HG03558 (cell line): Measurements from ENCODE around the gene CTPS1.

Source experiments
- ATAC-seq: cut with Tn5 transposase; IDR thresholded peaks from one replicate; pipeline ENCODE4 v1.9.1; 2021; ENCODE audit warnings: moderate number of reproducible peaks; ENCODE audit not compliant: unreplicated experiment; ENCODE audit errors: extremely low read depth

Gene CTPS1

DNA sequence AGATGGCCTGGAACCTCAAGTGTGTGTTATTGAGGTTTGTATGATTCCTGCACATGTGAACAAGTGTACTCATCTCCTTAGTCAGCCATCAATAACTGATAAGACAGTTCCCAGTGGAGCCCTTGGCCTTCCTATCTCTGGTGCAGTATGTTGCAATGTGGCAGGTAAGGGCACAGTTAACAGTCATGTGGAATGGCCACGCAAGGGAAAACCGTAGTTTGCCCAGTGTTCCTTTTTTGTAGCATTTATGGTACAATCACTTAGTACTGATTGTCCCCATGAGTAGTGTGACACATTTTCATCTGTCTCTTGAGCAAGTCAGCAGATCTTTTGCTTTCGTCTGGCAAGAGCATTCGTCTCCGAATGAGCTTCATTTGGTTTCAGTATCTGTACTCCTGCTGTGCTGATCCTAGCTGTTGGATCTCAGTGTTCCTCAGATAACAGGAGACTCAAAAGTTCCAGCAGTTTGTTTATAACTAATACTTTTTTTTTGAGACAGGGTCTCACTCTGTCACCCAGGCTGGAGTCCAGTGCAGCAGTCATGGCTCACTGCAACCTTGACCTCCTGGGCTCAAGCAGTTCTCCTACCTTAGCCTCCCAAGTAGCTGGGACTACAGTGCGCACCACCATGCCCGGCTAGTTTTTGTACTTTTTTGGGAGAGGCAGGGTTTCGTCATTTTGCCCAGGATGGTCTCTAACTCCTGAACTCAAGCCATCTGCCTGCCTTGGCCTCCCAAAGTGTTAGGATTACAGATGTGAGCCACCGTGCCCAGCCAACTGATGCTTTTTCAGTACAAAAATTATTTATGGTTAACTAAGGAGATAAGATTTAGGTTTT lies 8.2 kb downstream of the CTPS1 start:
- ATAC-seq: no peak

DNA sequence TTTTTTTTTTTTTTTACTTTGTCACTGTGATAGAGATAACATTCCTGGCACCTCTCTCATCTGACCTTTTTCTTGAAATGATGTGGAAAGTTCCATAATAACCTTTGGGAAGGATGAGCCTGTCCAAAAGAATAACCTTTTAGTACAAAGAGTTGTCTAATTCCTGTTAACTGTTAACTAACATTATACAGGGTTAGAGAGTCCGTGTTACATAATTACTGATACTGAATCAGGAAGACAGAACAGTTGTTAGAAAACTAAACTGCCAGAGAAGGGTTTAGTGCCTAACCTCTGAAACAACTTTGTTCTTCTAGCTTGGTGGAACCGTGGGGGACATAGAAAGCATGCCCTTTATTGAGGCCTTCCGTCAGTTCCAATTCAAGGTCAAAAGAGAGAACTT lies 8.8 kb downstream of the CTPS1 start:
- no peak for ATAC-seq

GRCh38 chr1:40989066-40989465 lies 9.6 kb downstream of the CTPS1 start:
- ATAC-seq: no peak

- ATAC-seq: no peak
These were observed 17.6 kb downstream of the CTPS1 start for GRCh38 chr1:40997096-40997495.

GRCh38 chr1:40998668-40999067 lies 19.2 kb downstream of the CTPS1 start:
- no peak for ATAC-seq

DNA sequence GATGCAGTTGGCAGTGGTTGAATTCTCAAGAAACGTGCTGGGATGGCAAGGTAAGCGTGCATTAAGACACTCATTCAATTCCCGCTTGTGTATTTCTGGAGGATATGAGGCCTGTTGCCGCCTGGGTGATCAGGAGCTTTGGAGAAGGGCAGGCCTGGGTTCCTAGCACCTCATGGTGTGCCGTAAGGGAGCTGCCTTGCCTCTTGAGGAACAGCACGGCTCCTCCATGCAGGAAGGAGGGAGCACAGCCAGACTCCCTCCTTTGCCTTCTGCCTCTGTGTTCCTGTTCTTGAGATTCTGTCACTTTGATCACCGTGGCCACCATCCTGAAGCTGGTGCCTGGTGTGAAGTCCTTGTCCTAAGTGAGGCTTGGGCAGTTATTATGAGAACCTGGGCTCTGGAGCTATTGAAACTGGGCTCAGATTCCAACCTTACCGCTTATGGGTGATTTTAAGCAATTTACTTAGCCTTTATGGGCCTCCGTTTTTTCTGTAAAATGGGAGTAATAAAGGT lies 23.7 kb downstream of the CTPS1 start:
- no peak for ATAC-seq

- ATAC-seq: peak; percentile 90
These were observed 24.2 kb downstream of the CTPS1 start for GRCh38 chr1:41003640-41004220.

DNA sequence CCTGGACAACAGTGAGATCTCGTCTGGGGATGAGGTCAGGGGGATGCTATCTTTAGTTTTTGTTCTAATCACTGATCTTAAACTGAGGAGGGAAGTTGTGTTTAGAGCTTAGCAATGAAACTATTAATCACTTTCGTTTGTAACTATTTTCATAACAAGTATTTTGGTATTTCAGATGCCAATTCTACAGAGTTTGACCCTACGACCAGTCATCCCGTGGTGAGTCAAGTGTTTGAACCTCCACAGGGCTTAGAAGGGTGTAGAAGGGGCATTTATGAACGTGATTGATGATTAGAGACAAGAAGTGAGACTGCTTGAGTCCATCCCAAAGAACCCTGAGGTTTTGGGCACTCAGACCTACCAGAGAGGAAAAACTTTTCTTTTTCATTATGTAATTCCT lies 26.4 kb downstream of the CTPS1 start:
- no peak for ATAC-seq

DNA sequence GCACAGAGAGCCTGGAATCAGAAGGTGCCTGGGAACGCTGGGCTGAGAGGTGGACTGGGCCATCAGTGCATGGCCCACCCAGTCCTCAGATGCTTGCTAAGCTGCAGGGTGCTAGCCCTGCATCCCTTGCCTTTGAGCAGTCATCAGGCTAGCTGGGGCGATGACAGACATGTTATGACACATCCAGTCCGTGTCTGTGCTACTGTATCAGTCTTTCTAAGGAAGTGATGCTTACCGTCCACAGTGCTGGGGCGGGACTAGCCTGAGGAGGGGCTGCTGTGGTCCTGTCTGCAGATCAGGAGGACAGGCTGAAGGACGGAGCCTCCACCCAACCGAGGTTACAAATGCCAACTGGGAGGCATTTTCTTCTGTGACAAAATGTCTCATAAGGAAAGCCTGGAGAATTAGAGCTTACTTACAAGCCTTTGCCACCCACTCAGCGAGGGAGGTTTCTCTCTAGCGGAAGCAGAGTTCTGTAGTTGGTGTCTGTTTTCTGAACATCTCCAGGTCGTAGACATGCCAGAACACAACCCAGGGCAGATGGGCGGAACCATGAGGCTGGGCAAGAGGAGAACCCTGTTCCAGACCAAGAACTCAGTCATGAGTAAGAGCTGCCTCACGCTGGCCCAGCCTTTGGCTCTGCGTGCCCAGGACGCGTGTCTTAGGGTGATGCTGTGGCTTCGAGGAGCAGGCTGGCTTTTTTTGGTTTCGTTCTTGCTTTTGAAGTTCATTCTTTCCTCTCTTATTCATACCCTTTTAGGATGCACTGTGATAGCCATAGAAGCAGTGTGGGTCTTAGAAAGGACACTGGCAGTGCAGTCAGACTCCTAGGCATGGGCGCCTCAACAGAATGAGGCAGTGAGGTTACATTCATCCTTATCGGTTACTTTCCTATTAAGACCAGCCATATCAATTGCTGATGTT lies 27.7 kb downstream of the CTPS1 start:
- no peak for ATAC-seq

DNA sequence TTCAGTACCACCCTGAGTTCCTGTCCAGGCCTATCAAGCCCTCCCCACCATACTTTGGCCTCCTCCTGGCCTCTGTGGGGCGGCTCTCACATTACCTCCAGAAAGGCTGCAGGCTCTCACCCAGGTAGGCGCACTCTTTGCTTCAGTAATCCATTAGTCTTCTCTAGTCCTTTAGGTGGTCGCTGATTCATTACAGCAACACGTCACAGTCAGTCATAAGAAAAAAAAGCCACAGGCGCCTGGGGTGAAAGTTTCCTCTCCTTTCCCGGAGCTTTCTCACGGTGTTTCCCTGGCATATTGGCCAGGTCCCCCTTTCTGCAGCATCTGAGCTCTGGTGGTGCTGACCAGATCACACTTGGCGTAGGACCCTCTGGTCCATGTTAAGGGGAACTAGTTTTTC lies 30.0 kb downstream of the CTPS1 start:
- ATAC-seq: no peak

- no peak for ATAC-seq
These were observed 30.8 kb downstream of the CTPS1 start for GRCh38 chr1:41010345-41010744.

GRCh38 chr1:41013024-41013423 lies 33.5 kb downstream of the CTPS1 start:
- ATAC-seq: no peak

DNA sequence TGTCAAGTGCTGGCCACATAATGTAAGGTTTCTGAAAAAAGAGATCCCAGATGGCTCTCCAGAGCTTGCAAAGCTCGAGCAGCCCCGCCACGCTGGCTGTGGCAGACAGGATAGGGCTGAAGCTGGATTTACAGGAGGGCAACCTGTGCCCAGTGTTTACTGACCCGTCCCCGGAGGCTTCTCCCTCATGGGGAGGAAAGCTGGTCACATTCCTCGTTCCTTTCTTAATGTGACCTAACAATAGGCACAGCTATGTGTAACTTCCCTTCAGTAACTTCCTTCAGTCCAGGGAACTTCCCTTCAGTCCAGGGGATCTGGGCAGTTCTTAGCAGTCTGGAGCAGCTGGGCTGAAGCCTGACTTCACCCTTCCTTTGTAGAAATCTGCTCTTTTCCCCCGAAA lies 34.3 kb downstream of the CTPS1 start:
- ATAC-seq: no peak

DNA sequence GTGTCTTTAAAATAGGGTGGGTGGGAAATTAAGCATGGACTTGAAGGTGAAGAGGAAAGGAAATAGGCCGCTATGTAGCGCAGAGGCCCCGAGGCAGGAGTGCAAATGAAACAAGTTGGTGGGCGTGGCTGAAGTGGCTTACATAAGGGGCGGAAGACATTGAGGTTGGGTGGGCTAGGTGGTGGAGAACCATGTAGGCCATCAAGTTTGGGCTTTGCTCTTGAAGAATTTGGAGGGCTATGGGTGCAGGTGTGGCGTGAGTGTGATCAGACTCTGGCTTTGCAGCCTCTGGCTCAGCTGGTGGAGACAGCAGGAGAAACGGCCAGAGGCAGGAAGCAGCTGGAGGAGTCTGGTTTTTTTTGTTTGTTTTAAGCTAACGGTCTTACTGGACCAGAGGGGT lies 35.4 kb downstream of the CTPS1 start:
- no peak for ATAC-seq

DNA sequence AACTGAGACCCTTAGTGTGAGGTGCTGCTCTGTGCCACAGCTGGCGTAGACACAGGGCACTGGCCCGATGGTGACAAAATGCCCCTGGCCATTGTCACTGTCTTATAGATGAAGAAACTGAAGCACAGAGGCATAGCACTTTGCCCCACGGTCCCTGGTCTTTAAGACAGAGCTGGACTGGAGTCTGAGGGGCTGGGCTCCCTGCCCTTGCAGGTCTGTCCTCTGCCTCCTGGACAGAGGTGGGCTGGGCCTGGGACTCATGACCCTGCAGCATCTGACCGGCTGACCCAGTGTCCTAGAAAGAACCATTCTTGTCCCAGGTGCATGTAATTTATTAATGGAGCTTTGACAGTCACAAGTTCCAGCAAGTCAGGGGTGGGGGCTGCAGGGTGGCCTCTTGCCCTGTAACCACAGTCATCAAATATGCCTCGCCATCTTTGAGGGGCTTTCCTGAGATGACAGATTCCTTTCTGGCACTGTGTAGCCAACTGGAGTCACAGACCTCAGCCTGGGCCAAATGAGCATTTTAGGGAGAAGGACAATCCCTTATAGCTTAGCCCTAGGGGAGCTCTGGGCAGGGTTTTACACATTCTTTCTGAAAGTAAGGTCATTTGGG lies 35.9 kb downstream of the CTPS1 start:
- no peak for ATAC-seq

DNA sequence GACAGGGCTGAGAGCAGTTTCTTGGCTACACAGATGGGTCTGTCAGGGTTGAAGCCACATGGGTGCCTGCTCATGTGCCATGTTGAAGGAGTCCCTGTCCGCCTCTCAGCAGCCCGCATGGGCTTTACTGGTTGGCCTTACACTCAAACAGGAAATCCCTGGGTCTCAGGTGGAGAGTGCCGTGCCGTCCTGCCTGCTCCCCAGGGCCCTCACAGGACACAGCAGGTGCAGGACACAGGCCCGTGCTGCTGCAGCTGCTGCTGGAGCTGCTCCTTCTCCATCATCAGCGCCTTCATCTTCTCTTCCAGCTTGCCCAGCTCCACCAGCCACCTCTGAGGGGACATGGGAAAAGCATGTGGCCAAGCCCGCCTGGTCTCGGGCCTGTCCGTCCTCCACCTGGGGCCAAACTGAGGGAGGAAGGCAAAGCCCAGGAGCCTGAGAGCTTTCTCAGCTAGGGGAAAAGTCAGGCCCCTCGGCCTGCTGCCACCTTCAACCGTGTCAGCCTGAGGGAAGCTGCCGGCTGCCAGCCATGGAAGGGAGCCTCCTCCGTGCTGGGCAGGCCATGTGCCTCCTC lies 36.5 kb downstream of the CTPS1 start:
- no peak for ATAC-seq

- ATAC-seq: no peak
These were observed 37.9 kb downstream of the CTPS1 start for GRCh38 chr1:41017141-41018017.

DNA sequence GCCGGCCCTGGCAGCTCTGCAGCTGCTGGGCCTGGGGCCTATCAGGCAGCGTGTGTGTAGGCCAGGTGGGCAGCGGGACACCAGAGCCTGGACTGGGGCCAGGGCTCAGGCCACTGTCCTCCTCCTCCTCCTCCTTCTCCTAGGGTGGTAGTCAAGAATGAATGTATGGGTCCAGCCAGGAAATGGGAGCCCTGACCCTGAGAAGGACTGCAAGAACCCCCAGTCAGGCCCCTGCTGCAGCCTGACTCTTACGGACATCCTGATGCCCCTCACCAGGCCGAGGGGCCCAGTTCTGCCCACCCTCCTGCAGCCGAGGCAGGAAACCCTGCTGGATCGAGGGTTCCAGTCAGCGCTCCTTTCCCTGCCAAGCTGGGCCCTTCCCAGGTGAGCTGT lies 38.5 kb downstream of the CTPS1 start:
- ATAC-seq: no peak

GRCh38 chr1:41019353-41019745 lies 39.9 kb downstream of the CTPS1 start:
- no peak for ATAC-seq
